Tibial nerve (tissue), 4 donors: ENCODE measurements around the gene NUFIP2. TPM values are rescaled to one million over a fixed set of nuclear protein-coding genes. Genes with fewer than 3 reads are reported as not detected.

Experiments
- DNase-seq, 2 donors: peaks; one replicate each; pipeline ENCODE4 v3.0.0-alpha.2; 2019; ENCODE audit warnings: low spot score in 2 of 2
- H3K27ac ChIP-seq, 4 donors: fragments of 200-600 bp; sonication (generic) in 3 of 4; one replicate each; pipeline ENCODE4 v1.5.1; 2017 to 2019; ENCODE audit warnings: mild to moderate bottlenecking in 1 of 4
- H3K27me3 ChIP-seq, 2 donors: fragments of 200-600 bp; sonication (generic) in 1 of 2; one replicate each; pipeline versions ENCODE4 v1.5.1 to v1.6.0; 2017 to 2019
- H3K36me3 ChIP-seq, 3 donors: fragments of 200-600 bp; sonication (generic); one replicate each; pipeline ENCODE4 v1.5.1; 2018 to 2019
- H3K4me1 ChIP-seq, 4 donors: fragments of 200-600 bp; sonication (generic) in 3 of 4; one replicate each; pipeline ENCODE4 v1.5.1; 2017 to 2019
- H3K4me3 ChIP-seq, 4 donors: fragments of 200-600 bp; sonication (generic) in 3 of 4; one replicate each; pipeline ENCODE4 v1.5.1; 2017 to 2019; ENCODE audit warnings: mild to moderate bottlenecking in 1 of 4, moderate library complexity in 1 of 4
- H3K9me3 ChIP-seq, 4 donors: fragments of 200-600 bp; sonication (generic) in 3 of 4; one replicate each; pipeline ENCODE4 v1.5.1; 2017 to 2019
- CTCF ChIP-seq, 5 experiments: fragments of 200-600 bp in 3 of 5; fragments of 450-650 bp in 2 of 5; sonication (generic) in 3 of 5; IDR thresholded peaks; one replicate each; pipeline ENCODE4 v1.5.1; 2016 to 2019; ENCODE audit warnings: antibody characterized with exemption in 5 of 5, mild to moderate bottlenecking in 3 of 5, moderate library complexity in 2 of 5
- EP300 ChIP-seq, 2 donors: sonication (generic); formaldehyde crosslinking; IDR thresholded peaks; one replicate each; pipeline ENCODE4 v1.6.1; 2017; ENCODE audit warnings: antibody characterized with exemption in 2 of 2, mild to moderate bottlenecking in 1 of 2
- POLR2A ChIP-seq, 2 donors: fragments of 450-650 bp; IDR thresholded peaks; one replicate each; pipeline ENCODE4 v1.6.1; 2017; ENCODE audit warnings: antibody characterized with exemption in 2 of 2, mild to moderate bottlenecking in 2 of 2, moderate library complexity in 2 of 2
- WGBS, 2 donors: methylation state at CpG; one replicate each; pipeline ENCODE4 v1.1.5; 2018; 5-methylcytosine and 5-hydroxymethylcytosine counted together
- total RNA-seq, 4 donors: library from RNA; depleted of rRNA; stranded (reverse); fragments of >200 nt; gene quantifications; one replicate each; pipeline ENCODE4 v1.1.0, GENCODE V29; 2016

NUFIP2 gene
- total RNA-seq, 4 donors from 2014 or later: 29.4 to 35.4 (median 32.4) TPM

DNA sequence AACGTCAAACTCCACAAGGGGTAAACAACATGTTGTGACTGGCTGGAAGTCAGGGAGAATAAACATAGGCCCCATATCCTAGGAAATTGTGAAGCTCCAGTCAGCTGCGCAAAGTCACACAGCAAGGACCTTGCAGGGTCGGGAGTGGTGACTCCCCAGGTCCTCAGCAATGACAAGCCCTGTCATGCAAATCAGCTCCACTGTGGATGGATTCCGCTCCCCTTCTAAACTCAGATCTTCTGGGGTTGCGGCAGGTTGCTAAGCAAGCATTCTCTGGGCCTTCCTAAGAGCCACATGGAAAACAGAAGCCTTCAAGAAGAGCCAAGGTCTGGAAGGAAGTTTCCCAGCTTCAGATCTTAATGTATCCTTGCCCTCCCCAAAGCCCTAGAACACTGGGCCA is 84.9 kb downstream of the NUFIP2 start:
- Histone ChIP-seq H3K27ac (no peak overlapping the region), H3K36me3 (no peaks in the 10 kb centered on the region), H3K27me3 (no peaks in the 10 kb centered on the region), H3K4me1 (peaks cover 0 to 7% (median 0%) of the 10 kb centered on the region in 4 donors), H3K9me3 (no peaks in the 10 kb centered on the region), H3K4me3 (no peak overlapping the region)
- no peak for DNase-seq
- WGBS, 2 donors: 87 to 88% methylated on average over 5 of the region's 5 CpGs
- TF ChIP-seq CTCF (IDR thresholded peaks at IDR 0.05) (no peak), EP300 (IDR thresholded peaks at IDR 0.05) (no peak), POLR2A (IDR thresholded peaks at IDR 0.05) (no peak)

- Histone ChIP-seq H3K9me3 (no peaks in the 10 kb centered on the region), H3K27me3 (no peaks in the 10 kb centered on the region), H3K36me3 (no peaks in the 10 kb centered on the region), H3K27ac (no peak overlapping the region), H3K4me3 (no peak overlapping the region), H3K4me1 (no peaks in the 10 kb centered on the region)
- no peak for DNase-seq
- 50 to 68% methylated on average over 2 of the region's 2 CpGs for WGBS, 2 donors
- TF ChIP-seq CTCF (IDR thresholded peaks at IDR 0.05) (no peak), EP300 (IDR thresholded peaks at IDR 0.05) (no peak), POLR2A (IDR thresholded peaks at IDR 0.05) (no peak)
Observed at GRCh38 chr17:29207975-29208374, 86.0 kb downstream of the NUFIP2 start.

Other genes starting within 250 kb of the NUFIP2 start
- 100 to 1,000 TPM in 3 of 4 donors, 10 to 100 TPM in 1; 71.6 to 125 (median 104) TPM for gene MYO18A, start 113.8 kb downstream of the NUFIP2 start, total RNA-seq
- not detected for gene CRYBA1, start 47.3 kb downstream of the NUFIP2 start, total RNA-seq
- 10 to 100 TPM; 63.0 to 86.1 (median 73.7) TPM for gene TAOK1, start 96.2 kb upstream of the NUFIP2 start, total RNA-seq